HCT116 (cell line): ENCODE measurements around the gene TCFL5. TPM values are rescaled to one million over a fixed set of nuclear protein-coding genes. Genes with fewer than 3 reads are reported as not detected.

Source experiments
- ATAC-seq: fragments of 200-7000 bp; cut with Tn5 transposase; 2 replicates; pipeline ENCODE4 v1.9.1; 2020; ENCODE audit warnings: mild to moderate bottlenecking, moderate library complexity
- BruUV-seq: library from RNA; stranded (reverse); fragments of 400-500 nt; replicated peaks from 2 replicates; lab custom pipeline; 2021; lab: Mats Ljungman, UMichigan
- CTCF ChIA-PET: fragments of 300-600 bp; sonication (Branson Sonifier 250); formaldehyde crosslinking; loops from one replicate; lab custom pipeline; 2021; ENCODE audit warnings: antibody characterized with exemption; lab: Charles Lee
- POLR2A ChIA-PET: fragments of 300-600, 350-600 bp; sonication (Branson Sonifier 250); formaldehyde crosslinking; loops from one replicate; lab custom pipeline; 2021; ENCODE audit warnings: antibody characterized with exemption; lab: Charles Lee
- RAD21 ChIA-PET, 2 experiments: fragments of 300-600 bp; sonication (Branson Sonifier 250); formaldehyde crosslinking; loops; one replicate each; lab custom pipeline; 2023; ENCODE audit warnings: low total read pairs in 2 of 2; ENCODE audit not compliant: uncharacterized antibody in 2 of 2, unreplicated experiment in 2 of 2, low non-redundant PET in 1 of 2; lab: Charles Lee
- DNase-seq: peaks from one replicate; pipeline ENCODE4 v3.0.0-alpha.2; 2010; ENCODE audit warnings: low read depth, low spot score
- H2AFZ ChIP-seq: fragments of 200-600 bp; shearing (Covaris generic), sonication (generic); 2 replicates; pipeline ENCODE4 v1.6.1; 2017; ENCODE audit warnings: low read depth, mixed run types, mixed read lengths, antibody characterized with exemption, low read length; ENCODE audit not compliant: poor library complexity, severe bottlenecking
- H3K27ac ChIP-seq: 2 replicates; pipeline ENCODE4 v1.5.1; 2012; ENCODE audit warnings: low read depth, low read length
- H3K27me3 ChIP-seq: fragments of 200-600 bp; sonication (generic); 2 replicates; pipeline ENCODE4 v1.6.1; 2016; ENCODE audit warnings: mixed run types, low read length, mixed read lengths; ENCODE audit not compliant: insufficient read depth
- H3K36me3 ChIP-seq, 2 experiments: fragments of 200-500 bp in 1 of 2; fragments of 200-600 bp in 1 of 2; sonication (Bioruptor generic) in 1 of 2; sonication (generic) in 1 of 2; 2 replicates each; pipeline versions ENCODE4 v1.5.1 to v1.6.1; 2014 to 2016; ENCODE audit warnings: low read length in 2 of 2, inconsistent platforms in 1 of 2, mixed read lengths in 1 of 2, mixed run types in 1 of 2; ENCODE audit not compliant: insufficient read depth in 2 of 2, control insufficient read depth in 1 of 2
- H3K4me1 ChIP-seq, 2 experiments: fragments of 200-600 bp in 1 of 2; sonication (generic) in 1 of 2; 2 replicates each; pipeline versions ENCODE4 v1.5.1 to v1.6.1; 2012 to 2017; ENCODE audit warnings: low read length in 2 of 2, inconsistent platforms in 1 of 2, mild to moderate bottlenecking in 1 of 2, mixed read lengths in 1 of 2, mixed run types in 1 of 2, moderate library complexity in 1 of 2; ENCODE audit not compliant: insufficient read depth in 2 of 2, control insufficient read depth in 1 of 2
- H3K4me2 ChIP-seq: fragments of 200-600 bp; sonication (generic); 2 replicates; pipeline ENCODE4 v1.6.1; 2017; ENCODE audit warnings: mixed run types, low read length, mixed read lengths
- H3K4me3 ChIP-seq, 2 experiments: fragments of 200-600 bp in 1 of 2; sonication (generic) in 1 of 2; replicated peaks in 1 of 2; 2 replicates each; pipeline ENCODE4 v1.5.1; 2011 to 2016; ENCODE audit warnings: low read length in 2 of 2, control low read depth in 1 of 2, low read depth in 1 of 2, mild to moderate bottlenecking in 1 of 2, mixed read lengths in 1 of 2, mixed run types in 1 of 2
- H3K79me2 ChIP-seq: fragments of 200-600 bp; sonication (generic); 2 replicates; pipeline ENCODE4 v1.6.1; 2017; ENCODE audit warnings: mild to moderate bottlenecking, mixed run types, low read length, moderate library complexity, mixed read lengths; ENCODE audit not compliant: insufficient read depth
- H3K9ac ChIP-seq: fragments of 200-600 bp; sonication (generic); 2 replicates; pipeline ENCODE4 v1.6.1; 2016; ENCODE audit warnings: low read length, mixed read lengths
- H3K9me2 ChIP-seq: fragments of 200-600 bp; sonication (generic), shearing (Covaris generic); 2 replicates; pipeline ENCODE4 v1.6.1; 2017; ENCODE audit warnings: mixed run types, mild to moderate bottlenecking, moderate library complexity; ENCODE audit not compliant: insufficient read depth
- H3K9me3 ChIP-seq, 2 experiments: fragments of 200-500 bp in 1 of 2; fragments of 200-600 bp in 1 of 2; sonication (Bioruptor generic) in 1 of 2; sonication (generic) in 1 of 2; 2 replicates each; pipeline ENCODE4 v1.6.1; 2014 to 2017; ENCODE audit warnings: low read length in 2 of 2, mixed read lengths in 2 of 2, inconsistent platforms in 1 of 2, low read depth in 1 of 2, mild to moderate bottlenecking in 1 of 2, mixed run types in 1 of 2, moderate library complexity in 1 of 2; ENCODE audit not compliant: control insufficient read depth in 1 of 2, insufficient read depth in 1 of 2
- H4K20me1 ChIP-seq: fragments of 200-600 bp; sonication (generic), shearing (Covaris generic); 2 replicates; pipeline ENCODE4 v1.6.1; 2017; ENCODE audit warnings: mixed run types, mild to moderate bottlenecking, moderate library complexity; ENCODE audit not compliant: insufficient read depth
- CBX3 ChIP-seq: IDR thresholded peaks from 2 replicates; pipeline ENCODE4 v1.6.1; 2012; ENCODE audit warnings: low read depth
- CEBPB ChIP-seq: IDR thresholded peaks from 2 replicates; pipeline ENCODE4 v1.6.1; 2012; ENCODE audit warnings: low read depth
- CTCF ChIP-seq, 3 experiments: fragments of 200-600 bp in 1 of 3; sonication (generic) in 1 of 3; IDR thresholded peaks in 2 of 3; conservative IDR thresholded peaks in 1 of 3; 2 replicates each; pipeline ENCODE4 v1.5.1; 2012 to 2017; ENCODE audit warnings: low read depth in 2 of 3, low read length in 2 of 3, antibody characterized with exemption in 1 of 3, borderline replicate concordance in 1 of 3, control low read depth in 1 of 3, mild to moderate bottlenecking in 1 of 3, mixed read lengths in 1 of 3, mixed run types in 1 of 3, moderate library complexity in 1 of 3; ENCODE audit not compliant: insufficient read depth in 1 of 3
- EGR1 ChIP-seq: IDR thresholded peaks from 2 replicates; pipeline ENCODE4 v1.6.1; 2012; ENCODE audit warnings: low read depth
- ELF1 ChIP-seq: IDR thresholded peaks from 2 replicates; pipeline ENCODE4 v1.6.1; 2012; ENCODE audit warnings: low read depth, borderline replicate concordance
- EZH2 ChIP-seq: fragments of 200-600 bp; sonication (generic); IDR thresholded peaks from 2 replicates; pipeline ENCODE4 v1.6.1; 2017; ENCODE audit warnings: antibody characterized with exemption, mixed run types
- EZH2phosphoT487 ChIP-seq: fragments of 200-600 bp; IDR thresholded peaks from 2 replicates; pipeline ENCODE4 v1.6.1; 2018; ENCODE audit warnings: antibody characterized with exemption, borderline replicate concordance
- FOSL1 ChIP-seq: IDR thresholded peaks from 2 replicates; pipeline ENCODE4 v1.6.1; 2012; ENCODE audit warnings: low read depth
- POLR2A ChIP-seq: IDR thresholded peaks from 2 replicates; pipeline ENCODE4 v1.7.0; 2011; ENCODE audit warnings: borderline replicate concordance; ENCODE audit not compliant: insufficient read depth, insufficient read length; ENCODE audit errors: extremely low read depth
- RAD21 ChIP-seq: IDR thresholded peaks from 2 replicates; pipeline ENCODE4 v1.6.1; 2012; ENCODE audit warnings: low read depth, mild to moderate bottlenecking
- SIN3A ChIP-seq: IDR thresholded peaks from 2 replicates; pipeline ENCODE4 v1.6.1; 2012; ENCODE audit warnings: low read depth
- SP1 ChIP-seq: IDR thresholded peaks from 2 replicates; pipeline ENCODE4 v1.6.1; 2012; ENCODE audit warnings: low read depth
- SRF ChIP-seq: IDR thresholded peaks from 2 replicates; pipeline ENCODE4 v1.6.1; 2012; ENCODE audit warnings: low read depth
- TCF7L2 ChIP-seq: IDR thresholded peaks from 2 replicates; pipeline ENCODE4 v1.7.0; 2011; ENCODE audit warnings: borderline replicate concordance, inconsistent platforms; ENCODE audit not compliant: insufficient read depth, insufficient read length; ENCODE audit errors: extremely low read depth
- YY1 ChIP-seq: IDR thresholded peaks from 2 replicates; pipeline ENCODE4 v1.6.1; 2011; ENCODE audit warnings: low read length, low read depth, moderate library complexity, mild to moderate bottlenecking; ENCODE audit not compliant: insufficient replicate concordance; ENCODE audit errors: extremely low read depth
- ZBTB33 ChIP-seq: IDR thresholded peaks from 2 replicates; pipeline ENCODE4 v1.6.1; 2011; ENCODE audit warnings: mild to moderate bottlenecking, low read length, moderate library complexity; ENCODE audit not compliant: insufficient replicate concordance; ENCODE audit errors: extremely low read depth
- ZNF274 ChIP-seq: fragments of 200-500 bp; sonication (Bioruptor generic); IDR thresholded peaks from 2 replicates; pipeline ENCODE4 v1.6.1; 2014; ENCODE audit warnings: mild to moderate bottlenecking, low read depth, low read length, inconsistent platforms
- intact Hi-C: fragments of 100-400 bp; cut with micrococcal nuclease; formaldehyde crosslinking; loops from 2 replicates; pipeline ENCODE4 v1.10.0; 2022
- total RNA-seq: library from RNA; stranded (reverse); gene quantifications from one replicate; pipeline ENCODE4 v1.2.1, GENCODE V29; 2021; ENCODE audit not compliant: unreplicated experiment

TCFL5 gene
- total RNA-seq, 1 experiment from 2014 or later: 20.4 TPM

- TF ChIP-seq ZNF274 (no peak), YY1 (no peak), TCF7L2 (no peak), SRF (no peak), SIN3A (no peak), CTCF (IDR thresholded peaks at IDR 0.05 in 2 of 3, conservative IDR thresholded peaks at IDR 0.05 in 1 of 3; ENCODE audit: borderline replicate concordance in 1 of 3, insufficient read depth in 1 of 3, low read depth in 2 of 3, low read length in 2 of 3) (no peak), RAD21 (no peak), CEBPB (no peak), EGR1 (no peak), FOSL1 (no peak), ELF1 (no peak), EZH2 (no peak), ZBTB33 (no peak), EZH2phosphoT487 (no peak), CBX3 (no peak), POLR2A (no peak), SP1 (no peak)
- ChIA-PET POLR2A (no interaction called here), CTCF (no interaction called here), RAD21 (no interaction called here)
- no peak overlapping the region for H2AFZ ChIP-seq
- H3K79me2 ChIP-seq: no peaks in the 10 kb centered on the region
- H4K20me1 ChIP-seq: no peaks in the 10 kb centered on the region
- no peak overlapping the region for H3K9ac ChIP-seq
- H3K4me3 ChIP-seq: no peak overlapping the region
- H3K9me3 ChIP-seq: no peaks in the 10 kb centered on the region
- no peak for ATAC-seq
- BruUV-seq: no TSS peak
- H3K9me2 ChIP-seq: no peaks in the 10 kb centered on the region
- H3K36me3 ChIP-seq: no peaks in the 10 kb centered on the region
- no peak overlapping the region for H3K4me2 ChIP-seq
- DNase-seq: no peak
- intact Hi-C loops: no loop called here
- H3K27me3 ChIP-seq: no peaks in the 10 kb centered on the region
- peaks cover 25 to 33% of the 10 kb centered on the region in 2 experiments for H3K4me1 ChIP-seq
- H3K27ac ChIP-seq: no peak overlapping the region
Measured at GRCh38 chr20:62825986-62826645, 35.5 kb downstream of the TCFL5 start.
